ENCODE measurements around the gene LIN52.

GRCh38 chr14:74221741-74222140, 137.0 kb downstream of the LIN52 start:
- no peak for TF ChIP-seq CTCF (IDR thresholded peaks at IDR 0.05)
- no peak for TF ChIP-seq POLR2A (IDR thresholded peaks at IDR 0.05)
- TF ChIP-seq POLR2AphosphoS5 (IDR thresholded peaks at IDR 0.05): no peak

Data from breast epithelium (tissue), 3 donors.